IPS-20b (cell line): ENCODE measurements around the gene MORC3.

Experiments
- H3K27ac ChIP-seq: one replicate; pipeline ENCODE4 v1.5.1; 2013; ENCODE audit warnings: low read length
- H3K27me3 ChIP-seq: 2 replicates; pipeline ENCODE4 v1.6.1; 2013; ENCODE audit warnings: mild to moderate bottlenecking, low read length, inconsistent platforms; ENCODE audit not compliant: insufficient read depth
- H3K36me3 ChIP-seq: 2 replicates; pipeline ENCODE4 v1.6.1; 2013; ENCODE audit warnings: low read depth, mild to moderate bottlenecking, inconsistent platforms, low read length, moderate library complexity; ENCODE audit not compliant: insufficient read depth
- H3K4me1 ChIP-seq: 2 replicates; pipeline ENCODE4 v1.6.1; 2013; ENCODE audit warnings: mild to moderate bottlenecking, control low read depth, inconsistent platforms, low read length, moderate library complexity; ENCODE audit not compliant: insufficient read depth
- H3K4me3 ChIP-seq: 2 replicates; pipeline ENCODE4 v1.5.1; 2013; ENCODE audit warnings: mild to moderate bottlenecking, low read length, inconsistent platforms
- H3K9ac ChIP-seq: 2 replicates; pipeline ENCODE4 v1.6.1; 2013; ENCODE audit warnings: low read depth, mild to moderate bottlenecking, inconsistent platforms, low read length, moderate library complexity
- H3K9me3 ChIP-seq: 2 replicates; pipeline ENCODE4 v1.6.1; 2013; ENCODE audit warnings: mild to moderate bottlenecking, low read depth, low read length, inconsistent platforms; ENCODE audit not compliant: insufficient read depth

MORC3 gene

GRCh38 chr21:36419241-36419640 is 99.2 kb downstream of the MORC3 start:
- Histone ChIP-seq H3K9me3 (no peaks in the 10 kb centered on the region), H3K27ac (no peak overlapping the region)

GRCh38 chr21:36419996-36420395 is 100.0 kb downstream of the MORC3 start:
- no peak overlapping the region for H3K27ac ChIP-seq
- no peak overlapping the region for H3K9ac ChIP-seq
- no peaks in the 10 kb centered on the region for H3K9me3 ChIP-seq
- H3K27me3 ChIP-seq: no peaks in the 10 kb centered on the region
- H3K36me3 ChIP-seq: peaks cover 15% of the 10 kb centered on the region
- no peak overlapping the region for H3K4me3 ChIP-seq
- H3K4me1 ChIP-seq: peaks cover 12% of the 10 kb centered on the region; the same call in 1 of the 2 replicates

More at GRCh38 chr21:36419241-36419640, 99.2 kb downstream of the MORC3 start:
- no peak overlapping the region for H3K9ac ChIP-seq
- H3K4me1 ChIP-seq: peaks cover 11% of the 10 kb centered on the region; the same call in 1 of the 2 replicates
- no peak overlapping the region for H3K4me3 ChIP-seq
- H3K36me3 ChIP-seq: peaks cover 16% of the 10 kb centered on the region
- H3K27me3 ChIP-seq: no peaks in the 10 kb centered on the region

GRCh38 chr21:36420571-36421339 is 100.8 kb downstream of the MORC3 start:
- Histone ChIP-seq H3K27me3 (no peaks in the 10 kb centered on the region), H3K27ac (no peak overlapping the region), H3K36me3 (peaks cover 12% of the 10 kb centered on the region), H3K4me1 (peaks cover 8% of the 10 kb centered on the region; the same call in 1 of the 2 replicates), H3K9me3 (no peaks in the 10 kb centered on the region), H3K9ac (no peak overlapping the region), H3K4me3 (no peak overlapping the region)

- H3K4me1 ChIP-seq: peaks cover 8% of the 10 kb centered on the region; the same call in 1 of the 2 replicates
- no peaks in the 10 kb centered on the region for H3K9me3 ChIP-seq
- H3K27ac ChIP-seq: no peak overlapping the region
- no peak overlapping the region for H3K4me3 ChIP-seq
- H3K9ac ChIP-seq: no peak overlapping the region
- H3K36me3 ChIP-seq: no peaks in the 10 kb centered on the region
- no peaks in the 10 kb centered on the region for H3K27me3 ChIP-seq
Observed at GRCh38 chr21:36422279-36423098, 102.5 kb downstream of the MORC3 start.

- no peaks in the 10 kb centered on the region for H3K9me3 ChIP-seq
- H3K9ac ChIP-seq: no peak overlapping the region
- peaks cover 8% of the 10 kb centered on the region; the same call in 1 of the 2 replicates for H3K4me1 ChIP-seq
- H3K27ac ChIP-seq: no peak overlapping the region
- no peaks in the 10 kb centered on the region for H3K36me3 ChIP-seq
- H3K4me3 ChIP-seq: no peak overlapping the region
- no peaks in the 10 kb centered on the region for H3K27me3 ChIP-seq
Observed at GRCh38 chr21:36423771-36424433, 103.9 kb downstream of the MORC3 start.

GRCh38 chr21:36424592-36424991 is 104.6 kb downstream of the MORC3 start:
- no peaks in the 10 kb centered on the region for H3K36me3 ChIP-seq
- no peak overlapping the region for H3K9ac ChIP-seq
- no peaks in the 10 kb centered on the region for H3K9me3 ChIP-seq
- H3K27ac ChIP-seq: no peak overlapping the region
- no peaks in the 10 kb centered on the region for H3K27me3 ChIP-seq
- no peak overlapping the region for H3K4me3 ChIP-seq
- peaks cover 8% of the 10 kb centered on the region; the same call in 1 of the 2 replicates for H3K4me1 ChIP-seq

- Histone ChIP-seq H3K4me1 (peaks cover 10% of the 10 kb centered on the region; the same call in 1 of the 2 replicates), H3K36me3 (no peaks in the 10 kb centered on the region), H3K27ac (no peak overlapping the region), H3K27me3 (no peaks in the 10 kb centered on the region), H3K9ac (no peak overlapping the region), H3K9me3 (no peaks in the 10 kb centered on the region), H3K4me3 (no peak overlapping the region)
Observed at GRCh38 chr21:36425286-36425685, 105.3 kb downstream of the MORC3 start.
